ENCODE results near the gene LLPH.

The LLPH gene

DNA sequence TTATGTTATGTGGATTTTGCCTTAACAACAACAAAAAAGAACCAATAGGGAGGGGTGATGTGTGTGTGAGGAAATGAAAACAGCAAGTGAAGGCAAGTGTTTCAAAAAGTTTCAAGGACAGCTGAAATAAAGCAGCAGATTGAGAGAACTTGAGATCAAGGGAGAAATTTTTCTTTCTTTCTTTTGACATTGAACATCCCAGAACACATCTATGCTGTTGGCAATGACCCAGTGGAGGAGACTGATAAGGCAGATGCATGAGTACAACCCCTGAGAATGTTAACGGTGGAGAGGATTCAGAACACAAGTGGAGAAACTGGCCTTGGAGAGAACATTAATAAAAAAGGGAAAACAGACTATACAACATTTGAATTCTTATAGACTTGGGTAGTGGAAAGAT, 2.9 kb downstream of the LLPH start:
- Histone ChIP-seq H4K91ac (ENCODE audit: low read length) (no peak overlapping the region), H3K4me1 (ENCODE audit: control insufficient read depth, insufficient read depth, low read depth, low read length) (no peaks in the 10 kb centered on the region), H2BK5ac (ENCODE audit: low read depth, low read length, poor library complexity, severe bottlenecking) (no peak overlapping the region), H3K9ac (ENCODE audit: low read length) (no peak overlapping the region), H3K4me3 (ENCODE audit: insufficient read depth in 1 of 2, low read depth in 1 of 2, low read length in 2 of 2) (no peak overlapping the region), H3K4ac (ENCODE audit: low read depth in 1 of 2, low read length in 2 of 2) (no peak overlapping the region), H3K36me3 (ENCODE audit: control insufficient read depth in 1 of 2, insufficient read depth in 2 of 2, low read depth in 1 of 2, low read length in 2 of 2) (peaks cover 2 to 58% of the 10 kb centered on the region in 2 experiments), H2BK12ac (ENCODE audit: low read length in 2 of 2) (no peak overlapping the region), H2AK5ac (ENCODE audit: low read length, severe bottlenecking) (no peak overlapping the region), H3K4me2 (ENCODE audit: low read length, poor library complexity, severe bottlenecking) (no peak overlapping the region), H3K23ac (ENCODE audit: low read length in 2 of 2) (no peak overlapping the region), H3K18ac (ENCODE audit: low read depth in 1 of 2, low read length in 2 of 2) (no peak overlapping the region), H3K9me3 (ENCODE audit: control insufficient read depth, low read length) (no peaks in the 10 kb centered on the region), H3K79me1 (replicated peaks; ENCODE audit: low read length, poor library complexity, severe bottlenecking) (peaks cover 10% of the 10 kb centered on the region), H2AFZ (ENCODE audit: low read depth, low read length) (no peak overlapping the region), H3K14ac (ENCODE audit: low read length in 2 of 2) (no peak overlapping the region), H2BK120ac (ENCODE audit: low read depth, low read length) (no peak overlapping the region), H4K8ac (ENCODE audit: low read length) (no peak overlapping the region), H2BK15ac (ENCODE audit: low read depth, poor library complexity, severe bottlenecking) (no peak overlapping the region), H3K27ac (ENCODE audit: low read length, poor library complexity, severe bottlenecking) (no peak overlapping the region), H3K27me3 (ENCODE audit: control insufficient read depth in 1 of 2, insufficient read depth in 1 of 2, low read length in 2 of 2) (no peaks in the 10 kb centered on the region)
- DNase-seq: peak; percentile 60
- WGBS: 22% methylated on average over 1 of the region's 1 CpG

DNA sequence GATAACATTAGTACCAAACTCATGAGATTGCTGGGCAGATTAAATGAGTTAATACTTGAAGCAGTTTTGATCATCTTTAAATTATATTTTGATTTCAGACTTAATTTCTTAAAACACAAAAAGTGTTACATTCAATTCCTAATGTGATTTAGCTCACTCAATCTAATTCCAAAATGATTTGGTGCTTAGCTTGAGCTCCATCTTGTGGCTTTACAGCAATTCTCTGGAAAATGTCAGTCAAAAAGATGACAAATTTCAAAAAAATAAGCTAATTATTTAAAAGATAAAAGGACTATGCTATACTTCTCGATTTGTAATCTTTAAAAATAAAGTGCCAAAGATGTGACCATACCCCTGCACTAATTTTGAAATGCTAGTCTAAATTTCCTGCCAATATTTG, 10.1 kb downstream of the LLPH start:
- no peak overlapping the region for H2BK12ac ChIP-seq (ENCODE audit: low read length in 2 of 2)
- no peak overlapping the region for H3K4me3 ChIP-seq (ENCODE audit: insufficient read depth in 1 of 2, low read depth in 1 of 2, low read length in 2 of 2)
- no peak overlapping the region for H3K23ac ChIP-seq (ENCODE audit: low read length in 2 of 2)
- no peak overlapping the region for H3K18ac ChIP-seq (ENCODE audit: low read depth in 1 of 2, low read length in 2 of 2)
- H3K4me1 ChIP-seq (ENCODE audit: control insufficient read depth, insufficient read depth, low read depth, low read length): no peaks in the 10 kb centered on the region
- H3K36me3 ChIP-seq (ENCODE audit: control insufficient read depth in 1 of 2, insufficient read depth in 2 of 2, low read depth in 1 of 2, low read length in 2 of 2): peaks cover 2 to 41% of the 10 kb centered on the region in 2 experiments
- H3K14ac ChIP-seq (ENCODE audit: low read length in 2 of 2): no peak overlapping the region
- H3K4ac ChIP-seq (ENCODE audit: low read depth in 1 of 2, low read length in 2 of 2): no peak overlapping the region
- H3K27ac ChIP-seq (ENCODE audit: low read length, poor library complexity, severe bottlenecking): no peak overlapping the region
- WGBS: no CpG with 5 or more reads among the region's 1 CpG
- H3K27me3 ChIP-seq (ENCODE audit: control insufficient read depth in 1 of 2, insufficient read depth in 1 of 2, low read length in 2 of 2): no peaks in the 10 kb centered on the region
- no peak overlapping the region for H2AFZ ChIP-seq (ENCODE audit: low read depth, low read length)
- H3K4me2 ChIP-seq (ENCODE audit: low read length, poor library complexity, severe bottlenecking): no peak overlapping the region
- H3K79me1 ChIP-seq (replicated peaks; ENCODE audit: low read length, poor library complexity, severe bottlenecking): peaks cover 5% of the 10 kb centered on the region
- no peaks in the 10 kb centered on the region for H3K9me3 ChIP-seq (ENCODE audit: control insufficient read depth, low read length)
- no peak overlapping the region for H2BK120ac ChIP-seq (ENCODE audit: low read depth, low read length)
- DNase-seq: no peak
- no peak overlapping the region for H2BK5ac ChIP-seq (ENCODE audit: low read depth, low read length, poor library complexity, severe bottlenecking)
- H2BK15ac ChIP-seq (ENCODE audit: low read depth, poor library complexity, severe bottlenecking): no peak overlapping the region
- no peak overlapping the region for H2AK5ac ChIP-seq (ENCODE audit: low read length, severe bottlenecking)
- no peak overlapping the region for H4K8ac ChIP-seq (ENCODE audit: low read length)
- no peak overlapping the region for H3K9ac ChIP-seq (ENCODE audit: low read length)
- H4K91ac ChIP-seq (ENCODE audit: low read length): no peak overlapping the region

DNA sequence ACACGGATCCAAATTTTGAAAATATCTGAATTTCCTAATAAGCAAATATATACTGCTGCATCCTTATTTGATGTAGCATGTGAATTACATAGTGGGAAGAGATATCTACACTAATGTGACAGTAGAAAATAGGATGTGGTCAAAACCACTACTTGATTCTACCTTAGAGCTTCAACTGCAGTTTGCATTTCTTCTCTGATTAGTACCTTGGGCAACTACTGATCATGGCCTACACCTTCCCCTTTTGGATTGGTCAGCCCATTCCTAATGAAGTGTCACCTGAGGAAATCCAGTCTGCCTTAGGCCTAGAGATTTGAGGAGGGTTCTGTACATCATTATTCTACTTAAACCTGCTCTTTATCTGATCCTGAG, 10.7 kb downstream of the LLPH start:
- Histone ChIP-seq H3K23ac (ENCODE audit: low read length in 2 of 2) (no peak overlapping the region), H3K4ac (ENCODE audit: low read depth in 1 of 2, low read length in 2 of 2) (no peak overlapping the region), H2BK15ac (ENCODE audit: low read depth, poor library complexity, severe bottlenecking) (no peak overlapping the region), H4K8ac (ENCODE audit: low read length) (no peak overlapping the region), H3K18ac (ENCODE audit: low read depth in 1 of 2, low read length in 2 of 2) (no peak overlapping the region), H2BK12ac (ENCODE audit: low read length in 2 of 2) (no peak overlapping the region), H3K9me3 (ENCODE audit: control insufficient read depth, low read length) (no peaks in the 10 kb centered on the region), H3K27me3 (ENCODE audit: control insufficient read depth in 1 of 2, insufficient read depth in 1 of 2, low read length in 2 of 2) (no peaks in the 10 kb centered on the region), H3K9ac (ENCODE audit: low read length) (no peak overlapping the region), H4K91ac (ENCODE audit: low read length) (no peak overlapping the region), H2BK5ac (ENCODE audit: low read depth, low read length, poor library complexity, severe bottlenecking) (no peak overlapping the region), H3K79me1 (replicated peaks; ENCODE audit: low read length, poor library complexity, severe bottlenecking) (peaks cover 4% of the 10 kb centered on the region), H3K36me3 (ENCODE audit: control insufficient read depth in 1 of 2, insufficient read depth in 2 of 2, low read depth in 1 of 2, low read length in 2 of 2) (peaks cover 2 to 35% of the 10 kb centered on the region in 2 experiments), H2BK120ac (ENCODE audit: low read depth, low read length) (no peak overlapping the region), H3K4me3 (ENCODE audit: insufficient read depth in 1 of 2, low read depth in 1 of 2, low read length in 2 of 2) (no peak overlapping the region), H3K4me2 (ENCODE audit: low read length, poor library complexity, severe bottlenecking) (no peak overlapping the region), H3K14ac (ENCODE audit: low read length in 2 of 2) (no peak overlapping the region), H2AFZ (ENCODE audit: low read depth, low read length) (no peak overlapping the region), H2AK5ac (ENCODE audit: low read length, severe bottlenecking) (no peak overlapping the region), H3K4me1 (ENCODE audit: control insufficient read depth, insufficient read depth, low read depth, low read length) (no peaks in the 10 kb centered on the region), H3K27ac (ENCODE audit: low read length, poor library complexity, severe bottlenecking) (no peak overlapping the region)
- no CpG with 5 or more reads among the region's 1 CpG for WGBS
- DNase-seq: no peak

DNA sequence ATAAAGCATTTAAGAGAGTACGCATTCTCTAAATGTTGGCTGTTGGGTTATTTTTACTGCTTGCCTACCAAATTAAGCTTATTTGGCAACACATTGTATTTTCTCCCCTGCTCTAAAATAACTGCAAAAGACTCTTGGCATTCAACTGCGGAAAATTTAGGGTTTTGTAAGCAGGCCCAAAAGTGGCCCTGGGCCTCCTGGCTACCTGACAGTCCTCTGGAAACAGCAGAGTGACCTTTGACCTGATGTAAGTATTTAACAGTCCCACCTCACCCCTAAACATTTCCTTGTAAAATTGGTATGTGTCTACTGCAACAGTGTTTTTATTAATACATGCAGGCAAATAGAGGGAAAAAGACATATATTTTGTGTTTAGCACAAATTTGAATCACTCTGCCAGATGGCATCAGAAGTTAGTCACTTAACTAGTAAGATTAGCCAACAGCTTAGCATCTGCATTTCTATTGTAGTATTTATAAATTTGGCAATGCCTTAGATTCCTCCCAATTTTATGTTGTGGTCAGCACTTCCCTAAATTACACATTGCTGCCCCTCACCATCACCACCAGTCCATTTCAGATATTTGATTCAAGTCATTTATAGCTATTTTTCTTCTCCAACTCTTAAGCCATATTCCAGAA, 11.2 kb downstream of the LLPH start:
- Histone ChIP-seq H2BK5ac (ENCODE audit: low read depth, low read length, poor library complexity, severe bottlenecking) (no peak overlapping the region), H3K79me1 (replicated peaks; ENCODE audit: low read length, poor library complexity, severe bottlenecking) (peaks cover 1% of the 10 kb centered on the region), H3K23ac (ENCODE audit: low read length in 2 of 2) (no peak overlapping the region), H3K27ac (ENCODE audit: low read length, poor library complexity, severe bottlenecking) (no peak overlapping the region), H2AFZ (ENCODE audit: low read depth, low read length) (no peak overlapping the region), H2BK12ac (ENCODE audit: low read length in 2 of 2) (no peak overlapping the region), H3K9ac (ENCODE audit: low read length) (peak overlapping the region; percentile 2), H3K4me2 (ENCODE audit: low read length, poor library complexity, severe bottlenecking) (no peak overlapping the region), H3K9me3 (ENCODE audit: control insufficient read depth, low read length) (no peaks in the 10 kb centered on the region), H2AK5ac (ENCODE audit: low read length, severe bottlenecking) (no peak overlapping the region), H2BK120ac (ENCODE audit: low read depth, low read length) (no peak overlapping the region), H3K4me3 (ENCODE audit: insufficient read depth in 1 of 2, low read depth in 1 of 2, low read length in 2 of 2) (no peak overlapping the region), H3K36me3 (ENCODE audit: control insufficient read depth in 1 of 2, insufficient read depth in 2 of 2, low read depth in 1 of 2, low read length in 2 of 2) (peaks cover 1 to 30% of the 10 kb centered on the region in 2 experiments), H4K8ac (ENCODE audit: low read length) (no peak overlapping the region), H3K14ac (ENCODE audit: low read length in 2 of 2) (no peak overlapping the region), H3K27me3 (ENCODE audit: control insufficient read depth in 1 of 2, insufficient read depth in 1 of 2, low read length in 2 of 2) (no peaks in the 10 kb centered on the region), H4K91ac (ENCODE audit: low read length) (no peak overlapping the region), H3K4ac (ENCODE audit: low read depth in 1 of 2, low read length in 2 of 2) (no peak overlapping the region), H2BK15ac (ENCODE audit: low read depth, poor library complexity, severe bottlenecking) (no peak overlapping the region), H3K18ac (ENCODE audit: low read depth in 1 of 2, low read length in 2 of 2) (no peak overlapping the region), H3K4me1 (ENCODE audit: control insufficient read depth, insufficient read depth, low read depth, low read length) (no peaks in the 10 kb centered on the region)
- no peak for DNase-seq
- 97% methylated on average over 2 of the region's 2 CpGs for WGBS
